Stimulated activated CD4-positive, alpha-beta T cell treated with anti-CD3 and anti-CD28 coated beads, Interleukin-4, amount 100 ng/mL, for 48 hours (primary cell): ENCODE data around the gene GBP2.

Source experiments
- DNase-seq, 2 donors: peaks; one replicate each; pipeline ENCODE4 v3.0.0-alpha.2; 2020; ENCODE audit warnings: low read depth in 2 of 2

GBP2 gene

DNA sequence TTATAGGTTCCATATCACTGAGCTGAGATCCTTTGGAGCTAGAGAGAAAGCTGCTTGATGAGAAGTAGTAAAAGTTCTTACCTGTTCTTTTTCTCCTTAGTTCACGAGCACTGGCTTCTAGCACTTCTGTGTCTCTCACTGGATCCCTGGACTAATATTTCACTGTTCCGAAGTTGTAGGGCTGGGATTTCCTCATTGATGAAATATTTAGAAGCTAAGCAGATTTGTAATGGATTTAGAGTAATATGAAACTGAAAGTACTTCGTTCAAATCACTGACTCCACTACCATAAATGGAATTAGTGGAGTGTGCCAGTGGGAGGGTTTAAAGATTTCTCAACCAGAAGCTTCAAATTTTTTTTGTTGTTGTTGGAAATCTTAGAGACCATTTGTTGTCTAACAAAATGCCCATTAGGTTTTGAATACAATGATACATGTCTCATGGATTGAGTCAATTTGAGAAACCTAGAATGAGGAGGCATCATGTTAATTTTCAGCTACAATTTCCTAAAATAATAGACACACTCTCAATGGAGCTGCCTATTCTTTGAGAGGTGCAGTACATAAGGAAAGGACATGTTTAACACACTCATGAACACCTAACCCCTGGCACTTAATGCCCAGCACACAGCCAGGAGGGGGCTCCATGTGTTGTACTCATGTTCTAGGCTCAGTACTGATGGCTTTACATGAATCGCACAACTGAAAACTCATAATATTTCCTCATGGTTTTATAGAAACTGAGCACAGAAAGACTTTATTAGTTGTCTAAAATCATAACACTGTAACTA lies 60.6 kb downstream of the GBP2 start, which contains the start of gene GBP1:
Gene GBP1 (minus strand): TSS at position 130 of the 790 bp plus-strand sequence. CDS start 1,974 bp downstream, outside the sequence.
- no peak for DNase-seq

DNA sequence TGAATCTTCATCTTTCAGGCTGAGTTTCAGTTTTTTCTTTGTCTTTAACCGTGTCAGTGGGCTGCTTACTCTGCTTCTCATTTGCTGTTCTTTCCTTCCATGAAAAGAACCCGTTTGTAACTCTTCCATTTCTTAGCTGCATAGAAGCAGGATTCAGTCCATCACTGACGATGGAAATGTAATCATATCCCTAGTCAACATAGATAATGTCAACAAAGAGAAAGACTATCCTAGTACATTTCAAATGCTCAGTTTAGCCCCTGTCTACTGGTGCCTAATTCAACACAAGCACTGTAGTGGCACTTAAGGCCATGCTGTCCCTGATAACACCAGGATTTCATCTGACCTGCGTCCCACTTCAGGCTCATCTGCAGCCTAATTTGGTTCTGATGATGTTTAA lies 61.3 kb downstream of the GBP2 start:
- DNase-seq, result no peak

DNA sequence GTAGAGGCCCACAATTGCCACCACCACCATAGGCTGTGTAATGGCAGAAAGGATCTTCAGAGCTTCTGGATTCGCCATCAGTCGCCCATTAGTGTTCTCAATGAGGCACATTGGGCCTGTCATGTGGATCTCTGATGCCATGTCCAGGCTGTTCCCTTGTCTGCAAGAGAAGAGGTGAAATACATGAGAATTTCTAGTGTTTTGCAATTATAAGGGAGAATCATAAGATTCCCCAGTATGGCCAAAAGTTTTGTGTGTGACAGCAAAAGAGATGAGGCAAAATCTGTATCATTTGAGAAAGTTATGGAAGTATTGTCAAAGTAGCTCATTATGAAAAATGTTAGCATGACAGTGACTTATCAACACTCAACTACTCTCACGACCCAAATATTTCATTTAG lies 62.8 kb downstream of the GBP2 start:
- DNase-seq, result no peak

DNA sequence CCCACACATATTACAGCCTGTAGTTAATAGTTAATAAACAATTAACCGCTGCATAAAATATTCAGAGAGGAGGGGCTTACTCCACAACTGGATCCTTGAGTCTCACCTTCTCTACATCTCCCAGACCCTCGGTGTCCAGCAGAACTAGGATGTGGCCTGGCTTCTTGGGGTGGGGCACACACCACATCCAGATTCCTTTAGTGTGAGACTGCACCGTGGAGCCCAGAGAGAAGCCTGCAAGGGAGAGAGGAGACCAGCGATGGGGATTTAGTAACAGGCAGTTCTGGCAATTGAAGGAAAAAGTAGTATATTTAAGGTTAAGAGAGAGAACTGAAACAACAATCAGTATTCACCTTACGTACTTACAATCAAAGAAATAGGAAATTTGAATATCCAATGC lies 65.8 kb downstream of the GBP2 start:
- no peak for DNase-seq
